ENCODE measurements around the gene PPP1R27.

The PPP1R27 gene

DNA sequence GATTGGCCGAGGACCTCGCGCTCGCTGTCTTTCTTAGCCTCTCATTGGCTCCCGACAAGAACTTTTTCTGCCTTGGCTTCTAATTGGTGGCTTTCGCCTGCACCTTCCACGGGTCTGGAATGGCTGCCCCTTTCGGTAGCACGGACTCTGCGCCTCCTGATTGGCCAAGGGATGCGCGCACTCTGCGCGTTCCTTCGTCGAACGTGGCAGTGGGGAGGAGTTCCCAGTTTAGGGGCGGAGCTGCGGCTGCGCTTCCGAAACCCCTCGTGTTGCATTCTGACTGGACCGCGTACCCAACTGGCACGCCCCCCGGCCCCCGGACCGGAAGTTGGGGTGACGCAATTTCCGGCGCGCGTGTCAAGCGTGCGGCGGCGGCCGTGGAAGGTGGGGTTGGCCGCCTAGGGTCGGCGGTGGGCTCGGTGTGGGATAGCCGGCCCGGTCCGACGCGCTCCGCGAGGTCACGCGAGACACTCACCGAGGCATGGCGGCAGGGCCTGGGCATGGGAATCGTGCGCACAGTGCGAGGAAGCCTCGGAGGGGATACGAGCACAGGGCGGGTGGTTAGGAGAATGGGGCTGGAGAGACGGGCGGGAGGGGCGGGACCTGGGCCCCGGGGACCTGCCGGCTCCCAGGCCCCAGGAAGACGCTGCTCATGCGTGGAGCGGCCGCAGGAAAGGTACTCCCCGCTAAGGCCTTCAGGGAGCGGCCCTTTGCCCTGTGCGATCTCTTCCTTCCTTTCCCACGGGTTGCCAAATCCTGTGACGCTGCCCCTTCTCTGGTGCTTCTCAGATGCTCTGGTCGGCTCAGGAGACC is 26.1 kb upstream of the PPP1R27 start:
- FAIRE-seq = peak; percentile 99

- no peak for FAIRE-seq
These were observed 25.3 kb upstream of the PPP1R27 start, which contains the start of gene P4HB for GRCh38 chr17:81859906-81860755. TSS of gene P4HB (minus strand) at chr17:81860535. CDS start at chr17:81860471, 64 bp downstream.

GRCh38 chr17:81858967-81859905 is 24.4 kb upstream of the PPP1R27 start:
- FAIRE-seq = no peak

DNA sequence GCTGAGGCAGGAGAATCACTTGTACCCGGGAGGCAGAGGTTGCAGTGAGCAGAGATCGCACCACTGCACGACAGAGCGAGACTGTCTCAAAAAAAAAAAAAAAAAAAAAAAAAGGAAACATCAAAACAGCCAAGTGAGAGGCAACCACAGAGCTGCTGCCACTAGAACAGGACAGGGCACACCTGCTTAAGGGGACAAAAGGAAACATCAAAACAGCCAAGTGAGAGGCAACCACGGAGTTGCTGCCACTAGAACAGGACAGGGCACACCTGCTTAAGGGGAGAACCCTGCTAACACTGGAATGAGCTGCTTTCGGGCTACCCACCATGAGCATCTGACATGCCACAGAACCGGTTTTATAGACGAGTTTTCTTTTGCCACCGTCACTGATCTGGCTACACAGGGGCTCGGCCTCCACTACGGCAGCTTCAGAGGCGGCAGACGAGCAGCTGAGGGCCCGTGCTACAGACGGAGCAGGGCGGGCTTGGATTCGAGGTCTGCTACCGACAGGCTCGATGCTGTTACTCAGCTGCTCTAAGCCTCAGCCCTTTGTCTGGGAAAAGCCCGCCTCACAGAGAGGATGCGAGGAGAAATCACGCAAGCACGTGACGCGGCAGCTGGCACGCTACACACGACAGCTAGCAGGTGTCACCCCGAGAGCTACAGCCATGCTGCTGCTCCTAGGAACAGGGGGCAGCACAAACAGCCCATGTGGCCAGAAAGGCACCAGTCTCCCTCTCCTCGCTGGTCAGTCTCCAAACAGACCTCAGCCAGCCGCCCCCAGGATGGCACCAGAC is 23.5 kb upstream of the PPP1R27 start:
- FAIRE-seq = no peak

GRCh38 chr17:81854974-81855774 is 20.3 kb upstream of the PPP1R27 start:
- FAIRE-seq = no peak

- FAIRE-seq = no peak
These were observed 17.4 kb upstream of the PPP1R27 start for GRCh38 chr17:81852237-81852636.

DNA sequence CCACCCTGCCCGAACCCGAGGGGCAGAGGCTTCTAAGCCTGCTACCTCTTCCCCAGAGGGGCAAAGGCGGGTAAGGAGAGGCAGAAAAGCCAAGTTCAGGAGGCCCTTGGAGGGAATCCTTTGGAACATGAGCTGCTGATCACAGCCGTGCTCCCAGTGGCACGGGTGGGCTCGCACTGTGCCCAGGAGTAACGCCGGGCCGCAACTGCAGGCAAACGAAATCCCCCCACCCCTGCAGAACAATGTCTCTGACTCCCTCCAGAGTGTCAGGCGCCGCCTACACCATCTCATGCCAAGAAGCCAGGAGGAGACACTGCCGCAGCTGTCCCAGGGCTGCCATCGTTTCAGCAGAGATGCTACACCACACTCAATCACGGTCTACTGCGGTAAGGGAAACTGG is 16.6 kb upstream of the PPP1R27 start:
- FAIRE-seq = no peak

DNA sequence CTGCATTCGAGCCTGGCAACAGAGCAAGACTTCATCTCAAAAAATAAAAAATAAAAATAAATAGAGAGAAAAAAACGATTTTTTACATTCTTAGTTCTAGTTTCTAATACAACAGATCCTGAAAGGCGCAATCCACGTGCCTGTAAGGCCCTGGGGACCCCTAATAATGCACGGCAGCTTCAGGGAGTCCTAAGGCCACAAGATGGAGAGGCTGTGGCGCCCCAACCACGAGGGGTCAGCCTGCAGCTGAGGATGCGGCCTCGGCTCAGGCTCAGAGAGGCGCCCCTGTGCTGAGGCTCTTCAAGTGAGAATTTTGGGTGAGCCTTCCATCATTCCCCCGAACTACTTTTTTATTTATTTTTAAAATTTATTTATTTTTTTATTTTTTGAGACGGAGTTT is 14.6 kb upstream of the PPP1R27 start:
- FAIRE-seq = no peak

DNA sequence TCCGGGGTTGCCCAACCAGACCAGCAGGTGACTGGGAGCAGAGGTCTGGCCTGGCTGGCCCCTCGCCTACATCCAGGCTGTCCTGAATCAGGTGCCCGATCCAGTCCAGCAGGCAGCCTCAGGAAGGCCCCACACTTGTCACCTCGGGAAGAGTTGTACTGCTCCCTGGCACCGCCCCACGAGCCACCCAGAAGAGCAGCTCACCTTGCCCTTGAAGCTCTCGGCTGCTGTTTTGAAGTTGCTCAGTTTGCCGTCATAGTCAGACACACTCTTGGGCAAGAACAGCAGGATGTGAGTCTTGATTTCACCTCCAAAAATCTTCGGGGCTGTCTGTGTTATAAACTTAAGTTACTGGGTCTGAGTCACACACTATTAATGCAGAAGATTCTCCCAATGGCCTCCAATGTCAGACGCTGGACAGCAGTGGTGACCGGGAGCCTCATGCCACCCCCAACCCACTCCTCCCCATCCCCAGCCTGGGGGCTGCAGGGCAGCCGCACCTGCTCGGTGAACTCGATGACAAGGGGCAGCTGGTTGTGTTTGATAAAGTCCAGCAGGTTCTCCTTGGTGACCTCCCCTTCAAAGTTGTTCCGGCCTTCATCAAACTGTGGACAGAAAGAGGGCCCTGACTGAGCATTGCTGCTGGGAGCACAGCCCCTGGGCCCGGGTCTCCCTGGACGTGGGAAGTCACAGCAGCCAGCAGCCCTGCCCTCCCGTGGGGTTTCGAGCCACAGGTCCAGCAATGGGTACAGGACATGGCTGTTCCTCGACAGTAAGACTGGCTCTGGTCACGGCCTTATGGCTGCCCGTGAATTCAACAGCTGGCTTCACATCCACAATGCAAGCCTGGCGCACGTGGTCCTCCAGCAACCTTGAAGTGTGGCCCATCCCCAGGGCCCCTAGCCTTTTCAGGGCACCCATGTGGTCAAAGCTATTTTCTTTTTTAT is 12.2 kb upstream of the PPP1R27 start:
- no peak for FAIRE-seq

- FAIRE-seq = no peak
These were observed 11.3 kb upstream of the PPP1R27 start for GRCh38 chr17:81845881-81846742.

- no peak for FAIRE-seq
These were observed 10.5 kb upstream of the PPP1R27 start for GRCh38 chr17:81845361-81845760.

DNA sequence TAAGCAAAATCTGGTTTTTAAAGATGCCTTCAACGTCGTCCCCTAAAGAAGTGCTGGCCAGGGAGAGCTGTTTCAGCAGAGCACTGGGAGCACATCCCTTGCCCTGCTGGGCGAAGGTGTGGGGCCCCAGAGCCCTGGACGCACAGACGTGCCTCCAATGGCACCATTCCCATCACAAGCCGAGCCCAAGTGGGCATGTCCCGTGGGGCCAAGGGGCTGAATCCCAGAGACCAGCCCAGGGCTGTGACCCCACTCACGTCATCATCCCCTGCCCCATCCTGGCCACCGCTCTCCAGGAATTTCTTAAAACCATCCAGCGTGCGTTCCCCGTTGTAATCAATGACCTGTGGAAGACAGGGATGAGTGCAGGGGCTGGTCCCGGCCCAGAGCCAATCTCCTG is 10.0 kb upstream of the PPP1R27 start:
- no peak for FAIRE-seq

DNA sequence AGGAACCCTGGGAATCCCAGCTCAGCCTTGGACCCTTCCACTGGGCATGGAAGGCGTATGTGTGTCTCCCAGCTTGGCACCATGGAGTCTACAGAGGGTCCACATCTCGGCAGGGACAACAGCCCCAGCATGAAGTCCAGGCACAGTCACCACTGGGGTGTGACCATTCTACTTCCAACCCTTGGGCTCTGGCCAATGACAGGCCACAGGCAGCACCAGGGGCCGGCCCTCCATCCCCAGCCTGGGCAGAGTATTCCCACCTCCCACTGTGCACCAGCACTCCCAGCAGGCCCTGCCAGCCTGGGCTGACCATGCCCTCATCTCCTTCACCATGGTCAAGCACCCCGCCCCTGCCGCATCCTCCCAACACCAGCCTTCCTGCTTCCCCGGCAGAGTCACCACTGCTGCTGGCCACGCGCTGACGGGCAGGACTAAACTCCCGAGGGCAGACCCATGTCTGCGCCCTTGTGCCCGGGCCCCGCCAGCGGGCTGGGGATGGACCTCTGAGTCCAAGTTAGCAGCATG is 9.5 kb upstream of the PPP1R27 start:
- no peak for FAIRE-seq

DNA sequence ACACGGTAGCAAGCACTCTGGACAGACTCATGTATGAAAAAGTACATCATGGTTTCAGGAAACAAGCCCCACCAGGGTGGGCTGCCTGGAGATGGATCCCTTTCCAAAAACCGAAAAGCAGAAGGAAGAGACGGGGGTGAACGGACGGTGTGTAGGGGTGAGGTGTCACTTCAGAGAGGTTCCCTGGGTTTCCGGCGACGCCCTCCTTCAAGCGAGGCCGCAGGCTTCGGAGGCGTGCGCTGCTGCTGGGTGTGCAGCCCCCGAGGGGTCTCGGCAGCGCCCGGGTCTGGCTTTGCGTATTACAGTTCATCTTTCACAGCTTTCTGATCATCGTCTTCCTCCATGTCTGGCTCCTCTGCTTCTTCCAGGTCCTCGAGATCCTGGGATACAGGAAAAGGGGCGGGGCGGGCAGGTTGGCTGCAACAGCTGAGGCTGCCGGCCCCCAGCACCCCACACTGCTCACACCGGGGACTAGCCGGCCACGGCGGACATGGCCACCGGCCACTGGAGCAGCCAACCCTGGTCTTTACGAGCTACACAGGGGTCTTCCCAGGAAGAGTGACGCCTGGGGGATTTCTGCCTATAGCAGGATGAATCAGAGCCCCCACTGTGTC is 9.0 kb upstream of the PPP1R27 start:
- FAIRE-seq = no peak

DNA sequence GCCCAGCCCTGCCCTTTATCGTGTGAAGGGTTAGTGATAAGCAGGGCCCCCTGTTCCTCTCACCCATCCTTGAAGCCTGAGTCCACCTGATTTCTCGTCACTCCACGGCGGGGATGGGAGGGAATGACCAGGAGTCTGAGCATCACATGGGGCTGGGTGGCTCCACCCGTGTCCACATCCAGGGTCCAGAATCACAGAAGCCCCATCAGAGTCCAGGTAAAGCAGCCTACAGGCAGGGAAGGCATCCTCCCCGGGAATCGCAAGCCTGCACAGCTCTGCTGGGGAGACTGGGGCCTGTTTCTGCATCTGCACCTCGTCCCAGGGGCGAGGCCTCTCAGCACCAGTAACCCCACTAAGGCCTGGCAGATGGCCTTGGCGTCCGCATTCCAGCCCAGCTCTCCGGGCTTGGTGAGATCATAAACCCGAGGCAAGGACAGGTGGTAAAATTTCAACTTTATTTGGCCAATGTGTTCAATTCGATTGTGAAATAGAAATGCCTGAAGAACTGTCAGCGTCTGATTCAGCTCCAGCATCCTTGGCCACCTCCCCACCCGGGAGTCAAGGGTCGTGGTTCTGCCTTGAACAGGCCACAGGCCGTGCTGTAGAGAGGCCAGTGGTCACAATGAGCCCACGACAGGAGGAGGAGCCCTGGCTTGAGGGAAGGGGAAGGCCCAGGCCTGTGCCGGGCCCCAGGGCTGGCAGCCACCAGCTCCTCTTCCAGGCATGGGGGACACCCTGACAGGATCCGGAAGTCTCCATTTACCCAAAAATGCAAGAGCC is 8.1 kb upstream of the PPP1R27 start:
- FAIRE-seq = no peak

GRCh38 chr17:81842378-81842724 is 7.5 kb upstream of the PPP1R27 start:
- FAIRE-seq = no peak

GRCh38 chr17:81841866-81842265 is 7.0 kb upstream of the PPP1R27 start:
- FAIRE-seq = no peak
